Nephron progenitor cell (in vitro differentiated cells): Measurements from ENCODE around the gene NMNAT2.
A peak's percentile ranks its signal among the peaks of the same experiment; 100 is the strongest.

ENCODE experiments used
- DNase-seq: peaks from one replicate; pipeline ENCODE4 v3.0.0; 2021
- H3K27ac Mint-ChIP-seq: 2 replicates; pipeline ENCODE4 v1.8.0; 2021; ENCODE audit warnings: mild to moderate bottlenecking, moderate library complexity, mixed read lengths
- H3K27me3 Mint-ChIP-seq: 2 replicates; pipeline ENCODE4 v1.8.0; 2021; ENCODE audit warnings: mild to moderate bottlenecking, low read depth, mixed read lengths; ENCODE audit not compliant: poor library complexity
- H3K36me3 Mint-ChIP-seq: 2 replicates; pipeline ENCODE4 v1.8.0; 2021; ENCODE audit warnings: low read depth, mixed read lengths
- H3K4me1 Mint-ChIP-seq: 2 replicates; pipeline ENCODE4 v1.8.0; 2021; ENCODE audit warnings: mixed read lengths
- H3K4me3 Mint-ChIP-seq: 2 replicates; pipeline ENCODE4 v1.8.0; 2021; ENCODE audit warnings: mild to moderate bottlenecking, moderate library complexity, mixed read lengths
- H3K9me3 Mint-ChIP-seq: 2 replicates; pipeline ENCODE4 v1.8.0; 2021; ENCODE audit warnings: mild to moderate bottlenecking, moderate library complexity, mixed read lengths
- CTCF ChIP-seq: fragments of 200-600 bp; sonication (generic); IDR thresholded peaks from 2 replicates; pipeline ENCODE4 v1.5.0; 2021; ENCODE audit warnings: antibody characterized with exemption

Gene NMNAT2

GRCh38 chr1:183353597-183353996, 64.6 kb downstream of the NMNAT2 start:
- Mint-ChIP-seq H3K27ac (no peak overlapping the region), H3K4me1 (peaks cover 8% of the 10 kb centered on the region)
- TF ChIP-seq CTCF: no peak

DNA sequence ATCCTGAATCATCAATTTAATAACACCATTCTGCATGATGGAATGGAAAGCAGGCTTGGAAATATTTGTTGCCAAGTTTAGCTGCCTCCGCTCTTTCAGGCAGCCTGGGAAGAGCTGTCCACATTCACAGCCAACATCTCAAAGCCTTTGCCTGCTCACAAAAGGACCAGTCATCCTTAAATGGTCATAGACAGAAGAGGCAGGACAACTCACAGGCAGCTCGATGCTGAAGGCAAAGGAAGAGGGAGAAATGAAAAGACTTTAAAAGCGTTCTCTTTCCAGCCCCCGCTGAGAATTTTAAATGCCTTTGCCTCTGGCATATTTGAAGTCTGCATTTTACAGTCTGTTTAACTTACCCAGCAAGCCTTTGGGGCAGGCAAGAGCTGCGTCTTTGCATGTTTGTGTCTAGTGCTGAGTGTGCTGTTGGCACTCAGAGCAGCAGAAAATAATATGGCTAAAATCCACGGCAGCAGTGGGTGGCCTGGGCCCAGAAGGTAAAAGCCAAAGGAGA, 68.9 kb downstream of the NMNAT2 start:
- Mint-ChIP-seq H3K4me1 (peaks cover 8% of the 10 kb centered on the region), H3K9me3 (no peaks in the 10 kb centered on the region), H3K36me3 (no peaks in the 10 kb centered on the region), H3K27ac (no peak overlapping the region), H3K4me3 (no peak overlapping the region), H3K27me3 (peaks cover 3% of the 10 kb centered on the region)
- TF ChIP-seq CTCF: no peak
- DNase-seq: no peak

More at GRCh38 chr1:183353597-183353996, 64.6 kb downstream of the NMNAT2 start:
- peaks cover 4% of the 10 kb centered on the region for H3K9me3 Mint-ChIP-seq
- no peaks in the 10 kb centered on the region for H3K36me3 Mint-ChIP-seq
- no peak for DNase-seq
- peaks cover 3% of the 10 kb centered on the region for H3K27me3 Mint-ChIP-seq
- no peak overlapping the region for H3K4me3 Mint-ChIP-seq

GRCh38 chr1:183346276-183346732, 71.9 kb downstream of the NMNAT2 start:
- Mint-ChIP-seq H3K27ac (no peak overlapping the region), H3K4me1 (peaks cover 8% of the 10 kb centered on the region), H3K36me3 (no peaks in the 10 kb centered on the region), H3K27me3 (peaks cover 4% of the 10 kb centered on the region), H3K4me3 (no peak overlapping the region), H3K9me3 (no peaks in the 10 kb centered on the region)
- no peak for TF ChIP-seq CTCF
- no peak for DNase-seq

GRCh38 chr1:183339556-183340167, 78.5 kb downstream of the NMNAT2 start:
- peaks cover 6% of the 10 kb centered on the region for H3K4me1 Mint-ChIP-seq
- H3K9me3 Mint-ChIP-seq: no peaks in the 10 kb centered on the region
- no peaks in the 10 kb centered on the region for H3K36me3 Mint-ChIP-seq
- no peak overlapping the region for H3K27ac Mint-ChIP-seq
- peaks cover 4% of the 10 kb centered on the region for H3K27me3 Mint-ChIP-seq
- TF ChIP-seq CTCF: no peak
- DNase-seq: no peak
- H3K4me3 Mint-ChIP-seq: no peak overlapping the region

DNA sequence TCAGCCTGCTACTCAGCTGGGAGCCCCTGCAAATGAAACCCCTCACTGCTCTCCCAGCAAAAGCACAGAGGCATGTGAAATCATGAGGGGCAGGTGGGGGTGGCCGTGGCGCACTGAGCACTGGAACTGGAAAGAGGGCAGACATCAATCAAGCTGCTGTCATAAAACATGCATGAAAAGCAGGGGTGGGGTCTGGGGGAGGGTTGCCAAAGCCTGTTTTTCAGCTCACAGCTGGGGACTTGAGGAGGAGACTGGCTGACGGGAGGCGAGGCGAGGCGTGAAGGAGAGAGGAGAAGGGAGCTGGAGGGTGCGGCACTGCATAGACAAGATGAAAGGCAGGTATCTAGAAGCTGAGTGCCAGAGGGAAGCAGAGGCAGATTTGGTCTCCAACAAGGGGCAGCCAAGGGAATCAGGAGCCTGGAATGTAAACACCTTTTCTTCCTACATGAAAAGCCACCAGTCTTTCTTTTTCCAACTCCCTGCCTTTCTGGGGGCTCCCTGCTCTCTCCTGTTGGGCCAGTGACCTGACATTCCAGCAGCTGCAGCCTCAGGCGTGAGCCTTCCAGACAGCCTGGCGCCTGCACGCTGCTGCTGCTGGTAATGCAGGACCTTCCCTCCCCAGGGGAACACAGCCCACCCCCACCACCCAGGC, 87.0 kb downstream of the NMNAT2 start:
- Mint-ChIP-seq H3K4me1 (peaks cover 46% of the 10 kb centered on the region), H3K27ac (peak overlapping the region; percentile 91), H3K9me3 (peaks cover 4% of the 10 kb centered on the region), H3K27me3 (peaks cover 13% of the 10 kb centered on the region), H3K36me3 (no peaks in the 10 kb centered on the region), H3K4me3 (peak overlapping the region; percentile 47)
- no peak for TF ChIP-seq CTCF
- DNase-seq: peak; percentile 56
